ENCODE data around the gene IKZF1. TPM values are rescaled to one million over a fixed set of nuclear protein-coding genes. Genes with fewer than 3 reads are reported as not detected.

IKZF1 gene
- total and polyA plus RNA-seq, 2 of the 13 experiments (the other 11 are each of a cell fraction or from before 2014, with no cell fraction given) = not detected

DNA sequence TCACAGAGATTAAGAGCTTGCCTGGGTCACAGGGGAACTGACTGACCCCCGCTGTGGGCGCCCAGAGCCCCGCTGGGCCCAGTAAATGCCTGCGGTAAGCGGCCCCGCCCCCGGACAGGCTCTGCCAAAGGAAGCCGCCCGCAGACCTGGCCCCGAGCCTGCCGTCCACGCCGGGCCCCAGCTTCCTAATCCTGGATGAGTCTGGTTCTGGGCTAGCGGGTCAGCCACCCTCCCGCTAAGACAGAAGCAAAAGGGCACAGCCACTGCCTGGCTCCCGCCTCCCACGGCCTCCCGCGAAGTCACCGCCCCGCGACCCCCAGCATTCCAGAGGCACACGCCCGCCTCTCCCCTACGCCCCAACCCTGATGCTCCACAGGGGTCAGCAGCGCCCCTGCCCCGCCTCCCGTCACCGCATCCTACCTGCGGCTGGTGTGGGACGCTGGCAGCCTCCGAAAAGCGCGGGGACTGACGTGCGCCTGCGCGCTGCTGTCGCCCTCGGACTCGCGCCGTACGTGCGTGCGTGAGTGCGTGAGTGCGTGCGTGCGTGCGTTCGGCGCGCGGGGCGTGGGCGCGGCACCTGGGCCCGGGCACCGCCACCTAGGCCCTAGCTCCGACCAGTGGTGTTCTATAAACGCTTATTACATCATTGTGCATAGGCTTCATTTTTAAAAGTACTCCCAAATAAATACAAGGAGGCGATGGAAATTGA, 145.5 kb downstream of the IKZF1 start, which contains the start of gene FIGNL1 (continued):
- 0 out of 2 replicates have a peak, but pooled peaks have one; percentile 28 for TF ChIP-seq ZNF160 (CRISPR knock-in tag; IDR thresholded peaks at IDR 0.05)
- TF ChIP-seq, protein P1, sequence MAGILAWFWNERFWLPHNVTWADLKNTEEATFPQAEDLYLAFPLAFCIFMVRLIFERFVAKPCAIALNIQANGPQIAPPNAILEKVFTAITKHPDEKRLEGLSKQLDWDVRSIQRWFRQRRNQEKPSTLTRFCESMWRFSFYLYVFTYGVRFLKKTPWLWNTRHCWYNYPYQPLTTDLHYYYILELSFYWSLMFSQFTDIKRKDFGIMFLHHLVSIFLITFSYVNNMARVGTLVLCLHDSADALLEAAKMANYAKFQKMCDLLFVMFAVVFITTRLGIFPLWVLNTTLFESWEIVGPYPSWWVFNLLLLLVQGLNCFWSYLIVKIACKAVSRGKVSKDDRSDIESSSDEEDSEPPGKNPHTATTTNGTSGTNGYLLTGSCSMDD (CRISPR knock-in tag; IDR thresholded peaks at IDR 0.05) = no peak
- TF ChIP-seq ZNF343 (CRISPR knock-in tag; IDR thresholded peaks at IDR 0.05) = 0 out of 2 replicates have a peak, but pooled peaks have one; percentile 37
- TF ChIP-seq SRY (CRISPR knock-in tag; IDR thresholded peaks at IDR 0.05) = peak; percentile 82
- peak; percentile 26; the same call in 1 of the 2 replicates for TF ChIP-seq BRF2 (CRISPR knock-in tag; IDR thresholded peaks at IDR 0.05)
- no peak for TF ChIP-seq TFAP4 (IDR thresholded peaks at IDR 0.05; ENCODE audit: borderline replicate concordance, low read depth)
- TF ChIP-seq MXI1 (IDR thresholded peaks at IDR 0.05; ENCODE audit: borderline replicate concordance, low read depth, low read length) = peak; percentile 46; the same call in 1 of the 3 replicates
- TF ChIP-seq AFF4 (CRISPR knock-in tag; IDR thresholded peaks at IDR 0.05) = no peak
- TF ChIP-seq HOXA3 (CRISPR knock-in tag; IDR thresholded peaks at IDR 0.05) = peak; percentile 96
- no peak for TF ChIP-seq JARID2 (CRISPR knock-in tag; IDR thresholded peaks at IDR 0.05; ENCODE audit: insufficient replicate concordance)
- TF ChIP-seq ZNF646 (CRISPR knock-in tag; IDR thresholded peaks at IDR 0.05) = no peak
- TF ChIP-seq ZBTB21 (CRISPR knock-in tag; IDR thresholded peaks at IDR 0.05) = 0 out of 2 replicates have a peak, but pooled peaks have one; percentile 9
